HepG2 (cell line): ENCODE measurements around the gene FBP2.

Experiments used
- KLF12 ChIP-seq: sonication (generic); formaldehyde crosslinking; IDR thresholded peaks from 2 replicates; pipeline ENCODE4 v1.4.0; 2020; ENCODE audit warnings: missing genetic modification reagents, borderline replicate concordance
- MAFG ChIP-seq: sonication (generic); formaldehyde crosslinking; IDR thresholded peaks from 2 replicates; pipeline ENCODE4 v1.5.1; 2020; ENCODE audit warnings: mild to moderate bottlenecking, missing genetic modification reagents
- PBX3 ChIP-seq: sonication (generic); formaldehyde crosslinking; IDR thresholded peaks from 2 replicates; pipeline ENCODE4 v1.8.1; 2023; ENCODE audit warnings: missing genetic modification reagents, inconsistent platforms, borderline replicate concordance
- RCOR2 ChIP-seq: IDR thresholded peaks from 2 replicates; pipeline ENCODE4 v1.6.1; 2016; ENCODE audit warnings: missing biosample characterization, missing genetic modification reagents
- RNF2 ChIP-seq: fragments of 450-650 bp; conservative IDR thresholded peaks from 2 replicates; pipeline ENCODE4 v1.6.1; 2016; ENCODE audit warnings: low read depth

DNA sequence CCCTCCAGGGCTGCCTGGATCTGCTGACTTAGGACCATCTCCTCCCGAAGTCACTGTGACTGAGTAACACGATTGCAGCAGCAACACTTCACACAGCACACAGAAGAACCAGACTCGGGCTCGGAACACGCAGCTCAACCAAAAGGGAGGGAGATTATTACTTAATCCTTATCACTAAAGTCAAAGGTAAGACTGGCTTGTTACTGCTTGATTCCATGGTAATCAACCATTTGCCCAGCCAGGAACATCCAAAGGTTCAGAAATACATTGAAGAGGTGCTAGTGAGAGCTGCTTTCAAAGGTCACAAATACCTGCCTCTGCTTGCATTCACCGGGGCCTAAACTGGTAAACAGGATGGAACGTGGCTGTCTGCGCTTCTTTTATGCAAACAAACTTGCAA lies 38.0 kb upstream of the FBP2 start:
- TF ChIP-seq RNF2 (no peak), KLF12 (CRISPR knock-in tag) (no peak), RCOR2 (CRISPR knock-in tag) (no peak), PBX3 (CRISPR knock-in tag) (no peak), MAFG (CRISPR knock-in tag) (no peak)
